HEK293 (cell line): ENCODE data around the gene R3HDM1.

Experiments used
- CTCF ChIA-PET: fragments of 350-600 bp; formaldehyde crosslinking; extraction: SDS; loops from one replicate; lab custom pipeline; 2021; ENCODE audit warnings: antibody characterized with exemption; lab: Yijun Ruan, JAX
- POLR2A ChIA-PET: fragments of 300-600 bp; formaldehyde crosslinking; extraction: SDS; loops from one replicate; lab custom pipeline; 2020; ENCODE audit warnings: antibody characterized with exemption, inconsistent platforms; lab: Yijun Ruan, JAX
- H3K27ac ChIP-seq: fragments of 200-500 bp; sonication (Bioruptor generic); 2 replicates; pipeline ENCODE4 v1.5.1; 2014; ENCODE audit warnings: low read depth, low read length, control low read depth, inconsistent platforms; ENCODE audit errors: extremely low read depth
- H3K36me3 ChIP-seq, 2 experiments: fragments of 200-500 bp in 1 of 2; sonication (Bioruptor generic) in 1 of 2; 1 replicate in 1 of 2; 2 replicates in 1 of 2; pipeline ENCODE4 v1.5.1; 2014 to 2017; ENCODE audit warnings: inconsistent platforms in 2 of 2, low read length in 2 of 2; ENCODE audit not compliant: control insufficient read depth in 2 of 2, insufficient read depth in 1 of 2
- H3K4me1 ChIP-seq: fragments of 200-500 bp; sonication (Bioruptor generic); 2 replicates; pipeline ENCODE4 v1.5.1; 2014; ENCODE audit warnings: mild to moderate bottlenecking, low read length, inconsistent platforms; ENCODE audit not compliant: control insufficient read depth, insufficient read depth
- H3K4me3 ChIP-seq: 2 replicates; pipeline ENCODE4 v1.5.1; 2011; ENCODE audit warnings: low read depth, mild to moderate bottlenecking, control low read depth, low read length, moderate library complexity
- H3K9me3 ChIP-seq: fragments of 200-500 bp; sonication (Bioruptor generic); 2 replicates; pipeline ENCODE4 v1.5.1; 2014; ENCODE audit warnings: low read depth, low read length, inconsistent platforms; ENCODE audit not compliant: control insufficient read depth, insufficient read depth
- AEBP2 ChIP-seq: fragments of 450-650 bp; formaldehyde crosslinking; IDR thresholded peaks from 2 replicates; pipeline ENCODE4 v1.5.1; 2016; ENCODE audit warnings: missing biosample characterization, missing genetic modification characterization, borderline replicate concordance
- KLF17 ChIP-seq: fragments of 450-650 bp; formaldehyde crosslinking; IDR thresholded peaks from 2 replicates; pipeline ENCODE4 v1.5.1; 2016; ENCODE audit warnings: missing biosample characterization, missing genetic modification characterization
- OVOL3 ChIP-seq: fragments of 450-650 bp; formaldehyde crosslinking; IDR thresholded peaks from 2 replicates; pipeline ENCODE4 v1.5.1; 2016; ENCODE audit warnings: missing biosample characterization, missing genetic modification characterization
- SCRT2 ChIP-seq: fragments of 450-650 bp; formaldehyde crosslinking; IDR thresholded peaks from 2 replicates; pipeline ENCODE4 v1.5.1; 2016; ENCODE audit warnings: missing biosample characterization, missing genetic modification characterization
- TSHZ1 ChIP-seq: fragments of 450-650 bp; formaldehyde crosslinking; IDR thresholded peaks from 2 replicates; pipeline ENCODE4 v1.5.1; 2016; ENCODE audit warnings: missing biosample characterization, missing genetic modification characterization, borderline replicate concordance
- ZBTB21 ChIP-seq: fragments of 450-650 bp; formaldehyde crosslinking; IDR thresholded peaks from 2 replicates; pipeline ENCODE4 v1.5.1; 2017; ENCODE audit warnings: missing biosample characterization, missing genetic modification characterization
- ZNF19 ChIP-seq: fragments of 450-650 bp; formaldehyde crosslinking; IDR thresholded peaks from 2 replicates; pipeline ENCODE4; 2016; ENCODE audit warnings: missing biosample characterization, missing genetic modification characterization, low read depth
- ZNF274 ChIP-seq, 2 experiments: fragments of 200-500 bp in 1 of 2; fragments of 450-650 bp in 1 of 2; sonication (Bioruptor generic) in 1 of 2; formaldehyde crosslinking in 1 of 2; IDR thresholded peaks; 2 replicates each; pipeline versions ENCODE4 v1.5.1 to v1.6.1; 2014 to 2016; ENCODE audit warnings: borderline replicate concordance in 1 of 2, inconsistent platforms in 1 of 2, low read length in 1 of 2, missing biosample characterization in 1 of 2, missing genetic modification characterization in 1 of 2
- ZNF391 ChIP-seq: fragments of 450-650 bp; formaldehyde crosslinking; IDR thresholded peaks from 2 replicates; pipeline ENCODE4 v1.5.1; 2016; ENCODE audit warnings: low read depth, missing biosample characterization, missing genetic modification characterization, borderline replicate concordance
- ZNF510 ChIP-seq: fragments of 450-650 bp; formaldehyde crosslinking; IDR thresholded peaks from 2 replicates; pipeline ENCODE4 v1.5.1; 2018; ENCODE audit warnings: mild to moderate bottlenecking, missing genetic modification characterization, missing biosample characterization; ENCODE audit not compliant: insufficient replicate concordance
- ZNF558 ChIP-seq: fragments of 450-650 bp; formaldehyde crosslinking; IDR thresholded peaks from 2 replicates; pipeline ENCODE4 v1.5.1; 2016; ENCODE audit warnings: missing biosample characterization, missing genetic modification characterization
- ZSCAN4 ChIP-seq: fragments of 450-650 bp; formaldehyde crosslinking; IDR thresholded peaks from 2 replicates; pipeline ENCODE4 v1.5.1; 2017; ENCODE audit warnings: missing biosample characterization, missing genetic modification characterization
- ZSCAN5A ChIP-seq: fragments of 450-650 bp; formaldehyde crosslinking; IDR thresholded peaks from 2 replicates; pipeline ENCODE4 v1.5.1; 2016; ENCODE audit warnings: missing biosample characterization, missing genetic modification characterization
- ZXDB ChIP-seq: fragments of 450-650 bp; formaldehyde crosslinking; IDR thresholded peaks from 2 replicates; pipeline ENCODE4 v1.5.1; 2016; ENCODE audit warnings: missing biosample characterization, missing genetic modification characterization

The R3HDM1 gene

GRCh38 chr2:135637456-135638087 is 106.3 kb downstream of the R3HDM1 start (continued):
- TF ChIP-seq ZSCAN5A (tag by site-specific recombination) (no peak), ZSCAN4 (tag by site-specific recombination) (no peak), ZNF510 (tag by site-specific recombination) (no peak), TSHZ1 (tag by site-specific recombination) (no peak), ZNF19 (tag by site-specific recombination) (no peak), ZBTB21 (tag by site-specific recombination) (no peak)

GRCh38 chr2:135638825-135639224 is 107.5 kb downstream of the R3HDM1 start:
- H3K27ac ChIP-seq = no peak overlapping the region
- CTCF ChIA-PET = no interaction called here
- H3K4me3 ChIP-seq = no peak overlapping the region
- POLR2A ChIA-PET = no interaction called here
- peaks cover 23 to 52% of the 10 kb centered on the region in 2 experiments for H3K36me3 ChIP-seq
- no peaks in the 10 kb centered on the region for H3K9me3 ChIP-seq
- no peaks in the 10 kb centered on the region for H3K4me1 ChIP-seq
- TF ChIP-seq AEBP2 (tag by site-specific recombination) = no peak
- TF ChIP-seq KLF17 (tag by site-specific recombination) = no peak
- TF ChIP-seq ZXDB (tag by site-specific recombination) = no peak
- TF ChIP-seq OVOL3 = no peak
- TF ChIP-seq SCRT2 (tag by site-specific recombination) = no peak
- TF ChIP-seq ZNF391 = no peak
- TF ChIP-seq ZNF274 (IDR thresholded peaks at IDR 0.05; ENCODE audit: low read length) = no peak
- TF ChIP-seq ZNF274 (tag by site-specific recombination; IDR thresholded peaks at IDR 0.05; ENCODE audit: borderline replicate concordance) = no peak
- TF ChIP-seq ZNF558 = no peak
- TF ChIP-seq, all 188 proteins: peak for 0
